Dermis blood vessel endothelial cell (primary cell): ENCODE measurements around the gene DISP3. TPM values are rescaled to one million over a fixed set of nuclear protein-coding genes. Genes with fewer than 3 reads are reported as not detected.

Experiments
- DNase-seq: peaks from one replicate; pipeline ENCODE4 v3.0.0; 2010
- total RNA-seq: library from RNA; depleted of rRNA; stranded (reverse); fragments of >200 nt; gene quantifications from 2 replicates; pipeline ENCODE4 v1.2.3, GENCODE V29; 2014

DISP3 gene
- total RNA-seq, 1 donor from 2014 or later = not detected

- DNase-seq = no peak
Measured at GRCh38 chr1:11462224-11462923, 16.6 kb upstream of the DISP3 start.

- DNase-seq = no peak
Measured at GRCh38 chr1:11463177-11463576, 15.8 kb upstream of the DISP3 start.

GRCh38 chr1:11465307-11465706 is 13.6 kb upstream of the DISP3 start:
- no peak for DNase-seq

- DNase-seq = no peak
Measured at GRCh38 chr1:11466416-11466815, 12.5 kb upstream of the DISP3 start.

GRCh38 chr1:11468878-11469277 is 10.1 kb upstream of the DISP3 start:
- DNase-seq = no peak

GRCh38 chr1:11470912-11471311 is 8.0 kb upstream of the DISP3 start:
- DNase-seq = no peak

- DNase-seq = no peak
Measured at GRCh38 chr1:11471473-11471872, 7.5 kb upstream of the DISP3 start.

- no peak for DNase-seq
Measured at GRCh38 chr1:11472284-11472683, 6.7 kb upstream of the DISP3 start.

- no peak for DNase-seq
Measured at GRCh38 chr1:11472741-11473140, 6.2 kb upstream of the DISP3 start.

- DNase-seq = peak; percentile 44
Measured at GRCh38 chr1:11473491-11474034, 5.4 kb upstream of the DISP3 start.

GRCh38 chr1:11474826-11475225 is 4.1 kb upstream of the DISP3 start:
- DNase-seq = no peak

- DNase-seq = no peak
Measured at GRCh38 chr1:11475748-11476147, 3.2 kb upstream of the DISP3 start.

GRCh38 chr1:11479375-11479979 is 522 bp downstream of the DISP3 start:
- peak; percentile 5 for DNase-seq

GRCh38 chr1:11481019-11481418 is 2.1 kb downstream of the DISP3 start:
- DNase-seq = no peak

- DNase-seq = no peak
Measured at GRCh38 chr1:11482198-11482597, 3.2 kb downstream of the DISP3 start.

- DNase-seq = no peak
Measured at GRCh38 chr1:11482701-11483479, 3.9 kb downstream of the DISP3 start.

- no peak for DNase-seq
Measured at GRCh38 chr1:11483581-11484320, 4.8 kb downstream of the DISP3 start.

- no peak for DNase-seq
Measured at GRCh38 chr1:11484321-11484655, 5.3 kb downstream of the DISP3 start.

- no peak for DNase-seq
Measured at GRCh38 chr1:11485191-11485590, 6.2 kb downstream of the DISP3 start.

GRCh38 chr1:11486231-11487009 is 7.5 kb downstream of the DISP3 start:
- DNase-seq = no peak

GRCh38 chr1:11487196-11487751 is 8.3 kb downstream of the DISP3 start:
- no peak for DNase-seq
